Measurements from ENCODE around the gene MYCBP2.

The MYCBP2 gene

GRCh38 chr13:77185721-77186120 is 141.2 kb downstream of the MYCBP2 start:
- Histone ChIP-seq H3K4me2 (ENCODE audit: insufficient read depth, low read length, poor library complexity, severe bottlenecking) (no peak overlapping the region), H3K23ac (ENCODE audit: low read depth, low read length, poor library complexity) (no peak overlapping the region), H3K4ac (ENCODE audit: low read length) (no peak overlapping the region), H3K18ac (ENCODE audit: low read length) (no peak overlapping the region), H3K9ac (ENCODE audit: low read depth, low read length, poor library complexity) (no peak overlapping the region), H3K79me1 (ENCODE audit: low read depth, low read length) (no peaks in the 10 kb centered on the region), H2AFZ (ENCODE audit: low read length) (no peak overlapping the region), H2AK5ac (ENCODE audit: low read depth, low read length) (no peak overlapping the region), H3K36me3 (replicated peaks in 1 of 2; ENCODE audit: control insufficient read depth in 2 of 2, insufficient read depth in 2 of 2, low read length in 2 of 2) (peaks cover 3 to 46% of the 10 kb centered on the region in 2 donors), H4K8ac (ENCODE audit: low read depth, low read length) (no peak overlapping the region), H3K27me3 (ENCODE audit: control insufficient read depth in 3 of 3, insufficient read depth in 3 of 3, low read depth in 1 of 3, low read length in 3 of 3) (no peaks in the 10 kb centered on the region), H3K14ac (ENCODE audit: low read length) (no peak overlapping the region), H2BK12ac (ENCODE audit: low read length) (no peak overlapping the region), H3K27ac (replicated peaks; ENCODE audit: low read length) (no peak overlapping the region), H3K4me1 (ENCODE audit: control insufficient read depth in 2 of 2, insufficient read depth in 1 of 2, low read depth in 1 of 2, low read length in 2 of 2) (no peaks in the 10 kb centered on the region), H2BK15ac (ENCODE audit: low read length) (no peak overlapping the region), H3K9me3 (replicated peaks in 1 of 2; ENCODE audit: control insufficient read depth in 2 of 2, insufficient read depth in 1 of 2, low read depth in 1 of 2, low read length in 2 of 2) (no peaks in the 10 kb centered on the region), H2BK5ac (ENCODE audit: low read length) (no peak overlapping the region), H2BK120ac (ENCODE audit: low read depth, low read length) (no peak overlapping the region), H3K4me3 (ENCODE audit: low read length in 2 of 2) (no peak overlapping the region), H4K91ac (ENCODE audit: low read depth, low read length, poor library complexity) (no peak overlapping the region)
- whole genome bisulfite sequencing, 2 donors (ENCODE audit: extremely low coverage in 2 of 2, insufficient read length in 2 of 2, insufficient replicate concordance in 1 of 2), result no CpG with 5 or more reads among the region's 3 CpGs
- DNase-seq (ENCODE audit: low spot score), result no peak

- no peak overlapping the region for H2BK120ac ChIP-seq (ENCODE audit: low read depth, low read length)
- H2BK15ac ChIP-seq (ENCODE audit: low read length), result no peak overlapping the region
- no peak for DNase-seq (ENCODE audit: low spot score)
- H3K27me3 ChIP-seq (ENCODE audit: control insufficient read depth in 3 of 3, insufficient read depth in 3 of 3, low read depth in 1 of 3, low read length in 3 of 3), result no peaks in the 10 kb centered on the region
- H2AFZ ChIP-seq (ENCODE audit: low read length), result no peak overlapping the region
- H3K18ac ChIP-seq (ENCODE audit: low read length), result no peak overlapping the region
- H3K4me2 ChIP-seq (ENCODE audit: insufficient read depth, low read length, poor library complexity, severe bottlenecking), result no peak overlapping the region
- no peaks in the 10 kb centered on the region for H3K79me1 ChIP-seq (ENCODE audit: low read depth, low read length)
- no CpG with 5 or more reads among the region's 2 CpGs for WGBS, 2 donors (ENCODE audit: extremely low coverage in 2 of 2, insufficient read length in 2 of 2, insufficient replicate concordance in 1 of 2)
- H3K4me3 ChIP-seq (ENCODE audit: low read length in 2 of 2), result no peak overlapping the region
- H3K23ac ChIP-seq (ENCODE audit: low read depth, low read length, poor library complexity), result no peak overlapping the region
- no peak overlapping the region for H4K8ac ChIP-seq (ENCODE audit: low read depth, low read length)
- no peaks in the 10 kb centered on the region for H3K4me1 ChIP-seq (ENCODE audit: control insufficient read depth in 2 of 2, insufficient read depth in 1 of 2, low read depth in 1 of 2, low read length in 2 of 2)
- no peak overlapping the region for H3K14ac ChIP-seq (ENCODE audit: low read length)
- peaks cover 5 to 54% of the 10 kb centered on the region in 2 donors for H3K36me3 ChIP-seq (replicated peaks in 1 of 2; ENCODE audit: control insufficient read depth in 2 of 2, insufficient read depth in 2 of 2, low read length in 2 of 2)
- H4K91ac ChIP-seq (ENCODE audit: low read depth, low read length, poor library complexity), result no peak overlapping the region
- H3K9me3 ChIP-seq (replicated peaks in 1 of 2; ENCODE audit: control insufficient read depth in 2 of 2, insufficient read depth in 1 of 2, low read depth in 1 of 2, low read length in 2 of 2), result no peaks in the 10 kb centered on the region
- H2BK12ac ChIP-seq (ENCODE audit: low read length), result no peak overlapping the region
- no peak overlapping the region for H3K9ac ChIP-seq (ENCODE audit: low read depth, low read length, poor library complexity)
- no peak overlapping the region for H2BK5ac ChIP-seq (ENCODE audit: low read length)
- H3K27ac ChIP-seq (replicated peaks; ENCODE audit: low read length), result no peak overlapping the region
- no peak overlapping the region for H2AK5ac ChIP-seq (ENCODE audit: low read depth, low read length)
- H3K4ac ChIP-seq (ENCODE audit: low read length), result no peak overlapping the region
These were observed 142.4 kb downstream of the MYCBP2 start for GRCh38 chr13:77184455-77184854.

GRCh38 chr13:77180011-77180410 is 146.9 kb downstream of the MYCBP2 start:
- Histone ChIP-seq H2AK5ac (ENCODE audit: low read depth, low read length) (no peak overlapping the region), H4K91ac (ENCODE audit: low read depth, low read length, poor library complexity) (no peak overlapping the region), H3K27me3 (ENCODE audit: control insufficient read depth in 3 of 3, insufficient read depth in 3 of 3, low read depth in 1 of 3, low read length in 3 of 3) (no peaks in the 10 kb centered on the region), H3K27ac (replicated peaks; ENCODE audit: low read length) (no peak overlapping the region), H3K4me1 (ENCODE audit: control insufficient read depth in 2 of 2, insufficient read depth in 1 of 2, low read depth in 1 of 2, low read length in 2 of 2) (no peaks in the 10 kb centered on the region), H2BK5ac (ENCODE audit: low read length) (no peak overlapping the region), H3K4ac (ENCODE audit: low read length) (no peak overlapping the region), H3K18ac (ENCODE audit: low read length) (no peak overlapping the region), H3K36me3 (replicated peaks in 1 of 2; ENCODE audit: control insufficient read depth in 2 of 2, insufficient read depth in 2 of 2, low read length in 2 of 2) (peaks cover 5 to 69% of the 10 kb centered on the region in 2 donors), H2BK12ac (ENCODE audit: low read length) (no peak overlapping the region), H3K14ac (ENCODE audit: low read length) (no peak overlapping the region), H3K23ac (ENCODE audit: low read depth, low read length, poor library complexity) (no peak overlapping the region), H3K9ac (ENCODE audit: low read depth, low read length, poor library complexity) (no peak overlapping the region), H2AFZ (ENCODE audit: low read length) (no peak overlapping the region), H3K79me1 (ENCODE audit: low read depth, low read length) (no peaks in the 10 kb centered on the region), H3K4me3 (ENCODE audit: low read length in 2 of 2) (no peak overlapping the region), H4K8ac (ENCODE audit: low read depth, low read length) (no peak overlapping the region), H2BK120ac (ENCODE audit: low read depth, low read length) (no peak overlapping the region), H3K9me3 (replicated peaks in 1 of 2; ENCODE audit: control insufficient read depth in 2 of 2, insufficient read depth in 1 of 2, low read depth in 1 of 2, low read length in 2 of 2) (no peaks in the 10 kb centered on the region), H2BK15ac (ENCODE audit: low read length) (no peak overlapping the region), H3K4me2 (ENCODE audit: insufficient read depth, low read length, poor library complexity, severe bottlenecking) (no peak overlapping the region)
- DNase-seq (ENCODE audit: low spot score), result no peak
- no CpG with 5 or more reads among the region's 4 CpGs for WGBS, 2 donors (ENCODE audit: extremely low coverage in 2 of 2, insufficient read length in 2 of 2, insufficient replicate concordance in 1 of 2)

- Histone ChIP-seq H3K9ac (ENCODE audit: low read depth, low read length, poor library complexity) (no peak overlapping the region), H2BK15ac (ENCODE audit: low read length) (no peak overlapping the region), H3K4me2 (ENCODE audit: insufficient read depth, low read length, poor library complexity, severe bottlenecking) (no peak overlapping the region), H2AK5ac (ENCODE audit: low read depth, low read length) (no peak overlapping the region), H3K79me1 (ENCODE audit: low read depth, low read length) (no peaks in the 10 kb centered on the region), H3K14ac (ENCODE audit: low read length) (no peak overlapping the region), H2BK5ac (ENCODE audit: low read length) (no peak overlapping the region), H3K9me3 (replicated peaks in 1 of 2; ENCODE audit: control insufficient read depth in 2 of 2, insufficient read depth in 1 of 2, low read depth in 1 of 2, low read length in 2 of 2) (no peaks in the 10 kb centered on the region), H2AFZ (ENCODE audit: low read length) (no peak overlapping the region), H3K23ac (ENCODE audit: low read depth, low read length, poor library complexity) (no peak overlapping the region), H2BK12ac (ENCODE audit: low read length) (no peak overlapping the region), H4K8ac (ENCODE audit: low read depth, low read length) (no peak overlapping the region), H3K18ac (ENCODE audit: low read length) (no peak overlapping the region), H3K27ac (replicated peaks; ENCODE audit: low read length) (no peak overlapping the region), H3K4ac (ENCODE audit: low read length) (no peak overlapping the region), H4K91ac (ENCODE audit: low read depth, low read length, poor library complexity) (no peak overlapping the region), H3K27me3 (ENCODE audit: control insufficient read depth in 3 of 3, insufficient read depth in 3 of 3, low read depth in 1 of 3, low read length in 3 of 3) (no peaks in the 10 kb centered on the region), H3K36me3 (replicated peaks in 1 of 2; ENCODE audit: control insufficient read depth in 2 of 2, insufficient read depth in 2 of 2, low read length in 2 of 2) (peaks cover 9 to 78% of the 10 kb centered on the region in 2 donors), H3K4me1 (ENCODE audit: control insufficient read depth in 2 of 2, insufficient read depth in 1 of 2, low read depth in 1 of 2, low read length in 2 of 2) (no peaks in the 10 kb centered on the region), H3K4me3 (ENCODE audit: low read length in 2 of 2) (no peak overlapping the region), H2BK120ac (ENCODE audit: low read depth, low read length) (no peak overlapping the region)
- DNase-seq (ENCODE audit: low spot score), result no peak
- WGBS, 2 donors (ENCODE audit: extremely low coverage in 2 of 2, insufficient read length in 2 of 2, insufficient replicate concordance in 1 of 2), result no CpG with 5 or more reads among the region's 2 CpGs
These were observed 149.2 kb downstream of the MYCBP2 start for GRCh38 chr13:77177646-77178045.

Data from neuronal stem cell (in vitro differentiated cells).